IPS DF 19.7 (cell line): ENCODE data around the gene MID1.
A peak's percentile ranks its signal among the peaks of the same experiment; 100 is the strongest.

Experiments
- DNase-seq: peaks from one replicate; pipeline ENCODE4 v3.0.0-alpha.2; 2013; ENCODE audit warnings: low read depth, low spot score

MID1 gene

GRCh38 chrX:10531927-10532326 lies 88.5 kb downstream of the MID1 start:
- no peak for DNase-seq

- DNase-seq: no peak
These were observed 91.0 kb downstream of the MID1 start for GRCh38 chrX:10529344-10529743.

GRCh38 chrX:10526451-10526850 lies 93.9 kb downstream of the MID1 start:
- DNase-seq: no peak

GRCh38 chrX:10525381-10526120 lies 94.8 kb downstream of the MID1 start:
- DNase-seq: no peak

GRCh38 chrX:10524578-10524977 lies 95.8 kb downstream of the MID1 start:
- no peak for DNase-seq

GRCh38 chrX:10519761-10520160 lies 100.6 kb downstream of the MID1 start:
- DNase-seq: no peak

GRCh38 chrX:10519278-10519677 lies 101.1 kb downstream of the MID1 start:
- DNase-seq: no peak

- DNase-seq: no peak
These were observed 102.3 kb downstream of the MID1 start for GRCh38 chrX:10518073-10518472.

GRCh38 chrX:10516781-10517322 lies 103.5 kb downstream of the MID1 start:
- DNase-seq: no peak

- DNase-seq: no peak
These were observed 105.5 kb downstream of the MID1 start for GRCh38 chrX:10514891-10515290.

GRCh38 chrX:10513974-10514373 lies 106.4 kb downstream of the MID1 start:
- DNase-seq: no peak

GRCh38 chrX:10512741-10513140 lies 107.6 kb downstream of the MID1 start:
- no peak for DNase-seq

- DNase-seq: no peak
These were observed 108.1 kb downstream of the MID1 start for GRCh38 chrX:10512258-10512657.

GRCh38 chrX:10509397-10509796 lies 111.0 kb downstream of the MID1 start:
- no peak for DNase-seq

- DNase-seq: peak; percentile 60
These were observed 111.5 kb downstream of the MID1 start for GRCh38 chrX:10508891-10509290.

GRCh38 chrX:10507876-10508275 lies 112.5 kb downstream of the MID1 start:
- DNase-seq: no peak

- DNase-seq: no peak
These were observed 113.2 kb downstream of the MID1 start for GRCh38 chrX:10507181-10507580.

GRCh38 chrX:10506781-10507180 lies 113.6 kb downstream of the MID1 start:
- no peak for DNase-seq

GRCh38 chrX:10505726-10506125 lies 114.7 kb downstream of the MID1 start:
- DNase-seq: no peak

GRCh38 chrX:10502961-10503360 lies 117.4 kb downstream of the MID1 start:
- DNase-seq: no peak

- DNase-seq: no peak
These were observed 118.8 kb downstream of the MID1 start for GRCh38 chrX:10501611-10502010.

- DNase-seq: no peak
These were observed 123.9 kb downstream of the MID1 start for GRCh38 chrX:10496345-10496965.

- DNase-seq: no peak
These were observed 124.7 kb downstream of the MID1 start for GRCh38 chrX:10495677-10496076.
